GM12878 (cell line): ENCODE data around the gene LCOR. TPM values are rescaled to one million over a fixed set of nuclear protein-coding genes. Genes with fewer than 3 reads are reported as not detected.

Experiments used
- ATAC-seq: fragments of 200-7000 bp; cut with Tn5 transposase; 3 replicates; pipeline ENCODE4 v1.9.1; 2020; ENCODE audit warnings: mild to moderate bottlenecking, moderate library complexity
- BruUV-seq: library from RNA; stranded (reverse); fragments of 400-500 nt; replicated peaks from 2 replicates; lab custom pipeline; 2021; lab: Mats Ljungman, UMichigan
- CTCF ChIA-PET: fragments of 300-600 bp; sonication (Branson Sonifier 250); formaldehyde crosslinking; extraction: SDS; loops from one replicate; lab custom pipeline; 2021; ENCODE audit warnings: inconsistent platforms; lab: Yijun Ruan, JAX
- POLR2A ChIA-PET: fragments of 350-600 bp; formaldehyde crosslinking; extraction: SDS; loops from one replicate; lab custom pipeline; 2021; ENCODE audit warnings: inconsistent platforms; lab: Charles Lee
- RAD21 ChIA-PET: fragments of 300-600 bp; sonication (Branson Sonifier 250); formaldehyde crosslinking; loops from one replicate; lab custom pipeline; 2023; ENCODE audit warnings: antibody characterized with exemption; ENCODE audit not compliant: unreplicated experiment; lab: Charles Lee
- SMC1A ChIA-PET: fragments of 300-600 bp; sonication (Branson Sonifier 250); formaldehyde crosslinking; loops from one replicate; lab custom pipeline; 2023; ENCODE audit not compliant: unreplicated experiment, uncharacterized antibody; lab: Charles Lee
- DNase-seq: peaks from one replicate; pipeline ENCODE4 v3.0.0-alpha.2; 2011; ENCODE audit warnings: low read depth, low spot score
- FAIRE-seq: peaks from 3 replicates; lab custom pipeline; 2011; peaks lifted over from hg19 to GRCh38; lab: Jason Lieb, UNC
- H2AFZ ChIP-seq: 2 replicates; pipeline ENCODE4 v1.6.0; 2011; ENCODE audit warnings: low read depth, low read length, control low read depth; ENCODE audit not compliant: control insufficient read depth
- H3K27ac ChIP-seq: 2 replicates; pipeline ENCODE4 v1.5.1; 2011; ENCODE audit warnings: control low read depth; ENCODE audit not compliant: control insufficient read depth, insufficient read depth
- H3K27me3 ChIP-seq, 2 experiments: replicated peaks in 1 of 2; 2 replicates each; pipeline versions ENCODE4 v1.6.0 to v1.6.1; 2011; ENCODE audit warnings: low read length in 1 of 2; ENCODE audit not compliant: control insufficient read depth in 2 of 2, insufficient read depth in 2 of 2
- H3K36me3 ChIP-seq, 2 experiments: 2 replicates each; pipeline ENCODE4 v1.5.1; 2011; ENCODE audit warnings: low read length in 1 of 2; ENCODE audit not compliant: control insufficient read depth in 2 of 2, insufficient read depth in 2 of 2
- H3K4me1 ChIP-seq: 2 replicates; pipeline ENCODE4 v1.6.1; 2011; ENCODE audit warnings: mild to moderate bottlenecking, low read length, moderate library complexity, mixed read lengths; ENCODE audit not compliant: control insufficient read depth, insufficient read depth
- H3K4me2 ChIP-seq: 2 replicates; pipeline ENCODE4 v1.6.0; 2011; ENCODE audit warnings: control low read depth; ENCODE audit not compliant: control insufficient read depth, insufficient read depth
- H3K4me3 ChIP-seq: fragments of 200-600 bp; sonication (generic); 2 replicates; pipeline ENCODE4 v1.5.1; 2016
- H3K79me2 ChIP-seq: 2 replicates; pipeline ENCODE4 v1.6.0; 2011; ENCODE audit warnings: low read length; ENCODE audit not compliant: control insufficient read depth, insufficient read depth
- H3K9ac ChIP-seq: 2 replicates; pipeline ENCODE4 v1.8.0; 2011; ENCODE audit warnings: low read length, control low read depth, mixed read lengths; ENCODE audit not compliant: control insufficient read depth, insufficient read depth
- H3K9me3 ChIP-seq: replicated peaks from 3 replicates; pipeline ENCODE4 v1.5.1; 2011; ENCODE audit warnings: mild to moderate bottlenecking, low read length; ENCODE audit not compliant: control insufficient read depth, insufficient read depth
- H4K20me1 ChIP-seq: 2 replicates; pipeline ENCODE4 v1.6.0; 2011; ENCODE audit not compliant: control insufficient read depth, insufficient read depth
- CREM ChIP-seq: IDR thresholded peaks from 2 replicates; pipeline ENCODE4 v1.6.1; 2014; ENCODE audit warnings: antibody characterized with exemption, low read depth
- GABPA ChIP-seq: IDR thresholded peaks from 2 replicates; pipeline ENCODE4 v1.6.1; 2014; ENCODE audit warnings: antibody characterized with exemption, low read depth, mild to moderate bottlenecking, inconsistent platforms
- IRF3 ChIP-seq: fragments of 450-650 bp; IDR thresholded peaks from 2 replicates; pipeline ENCODE4 v1.6.1; 2014; ENCODE audit warnings: mild to moderate bottlenecking
- KLF5 ChIP-seq: fragments of 450-650 bp; IDR thresholded peaks from 2 replicates; pipeline ENCODE4 v1.6.1; 2014; ENCODE audit warnings: mild to moderate bottlenecking; ENCODE audit not compliant: partially characterized antibody
- SKIL ChIP-seq: fragments of 450-650 bp; IDR thresholded peaks from 2 replicates; pipeline ENCODE4 v1.6.1; 2017; ENCODE audit warnings: mild to moderate bottlenecking, low read depth, inconsistent platforms; ENCODE audit not compliant: poor library complexity, severe bottlenecking
- WRNIP1 ChIP-seq: IDR thresholded peaks from 2 replicates; pipeline ENCODE4 v1.6.1; 2011; ENCODE audit warnings: low read depth, low read length, improper control_type of control experiment, borderline replicate concordance
- WGBS: methylation state at CpG from one replicate; pipeline ENCODE4 v1.1.6; 2016; ENCODE audit warnings: low lambda C conversion rate; ENCODE audit not compliant: insufficient replicate concordance, insufficient coverage; ENCODE audit errors: missing lambda C conversion rate; 5-methylcytosine and 5-hydroxymethylcytosine counted together
- in situ Hi-C: fragments of 300-500 bp; cut with MboI; formaldehyde crosslinking; loops from 9 replicates; pipeline ENCODE4 v1.14.3; 2018; ENCODE audit warnings: mixed read lengths
- intact Hi-C: fragments of 100-400 bp; cut with micrococcal nuclease; formaldehyde crosslinking; loops from one replicate; pipeline ENCODE4 v1.14.2; 2022; ENCODE audit not compliant: unreplicated experiment
- polyA plus RNA-seq, 11 experiments: library from polyadenylated mRNA; depleted of rRNA in 4 of 11; unstranded in 6 of 11; stranded (reverse) in 5 of 11; fragments of >200 nt; fragmentation: Nextera tagmentation in 4 of 11; fragmentation: Illumina TruSeq in 1 of 11; extraction: Ambion mirVana in 4 of 11; extraction: Trizol in 1 of 11; gene quantifications; 1 replicate in 1 of 11; 2 replicates in 10 of 11; pipeline versions ENCODE4 v1.2.1 to v1.2.3, GENCODE V29; 2011 to 2016; ENCODE audit warnings: inconsistent platforms in 2 of 11, missing spikeins in 2 of 11, low read depth in 1 of 11
- total RNA-seq, 4 experiments: library from RNA; depleted of rRNA in 3 of 4; stranded (reverse); fragments of >200 nt in 3 of 4; fragmentation: Illumina TruSeq in 1 of 4; extraction: Trizol in 1 of 4; gene quantifications; 2 replicates each; pipeline versions ENCODE4 v1.2.1 to v1.2.3, GENCODE V29; 2013 to 2021
- TF ChIP-seq, protein P1 (sequence below): fragments of 450-650 bp; IDR thresholded peaks from 2 replicates; pipeline ENCODE4 v1.6.1; 2016; ENCODE audit warnings: mild to moderate bottlenecking
- TF ChIP-seq, protein P2 (sequence below): fragments of 450-650 bp; IDR thresholded peaks from 2 replicates; pipeline ENCODE4 v1.6.1; 2017; ENCODE audit warnings: borderline replicate concordance

Gene LCOR
- total and polyA plus RNA-seq, 10 of the 15 experiments (the other 5 are each of a cell fraction or from before 2014, with no cell fraction given): 1.6 to 22.0 (median 13.2) TPM

DNA sequence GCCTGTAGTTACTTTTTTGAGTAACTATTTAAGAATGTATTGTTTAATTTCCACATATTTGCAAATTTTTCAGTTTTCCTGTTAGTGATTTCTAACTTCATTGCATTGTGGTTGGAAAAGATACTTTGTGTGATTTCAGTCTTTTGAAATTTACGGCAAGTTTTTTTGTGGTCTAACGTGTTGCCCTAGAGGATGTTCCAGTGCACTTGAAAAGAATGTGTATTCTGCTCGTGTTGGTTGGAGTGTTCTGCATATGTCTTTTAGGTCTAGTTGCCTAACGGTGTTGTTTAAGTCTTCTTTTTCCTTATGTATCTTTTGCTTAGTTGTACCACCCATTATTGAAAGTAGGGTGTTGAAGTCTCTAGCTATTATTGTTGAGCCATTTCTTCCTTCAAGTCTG is 59.7 kb downstream of the LCOR start:
- TF ChIP-seq WRNIP1 (no peak), IRF3 (no peak)
- H3K27me3 ChIP-seq: no peaks in the 10 kb centered on the region
- WGBS: 99% methylated on average over 4 of the region's 4 CpGs
- intact Hi-C loops: no loop called here
- no peak overlapping the region for H2AFZ ChIP-seq
- ChIA-PET RAD21 (no interaction called here), SMC1A (no interaction called here), CTCF (no interaction called here), POLR2A (no interaction called here)
- H3K9ac ChIP-seq: no peak overlapping the region
- DNase-seq: no peak
- H3K36me3 ChIP-seq: peaks cover 2 to 10% of the 10 kb centered on the region in 2 experiments; a peak in 3 of 4 replicates
- FAIRE-seq: no peak
- H3K79me2 ChIP-seq: peaks cover 50% of the 10 kb centered on the region
- H3K27ac ChIP-seq: no peak overlapping the region
- H3K4me1 ChIP-seq: no peaks in the 10 kb centered on the region
- H3K9me3 ChIP-seq: peaks cover 19% of the 10 kb centered on the region
- in situ Hi-C loops: no loop called here
- BruUV-seq: no TSS peak
- H3K4me2 ChIP-seq: no peak overlapping the region
- no peak for ATAC-seq
- H4K20me1 ChIP-seq: no peaks in the 10 kb centered on the region
- no peak overlapping the region for H3K4me3 ChIP-seq

DNA sequence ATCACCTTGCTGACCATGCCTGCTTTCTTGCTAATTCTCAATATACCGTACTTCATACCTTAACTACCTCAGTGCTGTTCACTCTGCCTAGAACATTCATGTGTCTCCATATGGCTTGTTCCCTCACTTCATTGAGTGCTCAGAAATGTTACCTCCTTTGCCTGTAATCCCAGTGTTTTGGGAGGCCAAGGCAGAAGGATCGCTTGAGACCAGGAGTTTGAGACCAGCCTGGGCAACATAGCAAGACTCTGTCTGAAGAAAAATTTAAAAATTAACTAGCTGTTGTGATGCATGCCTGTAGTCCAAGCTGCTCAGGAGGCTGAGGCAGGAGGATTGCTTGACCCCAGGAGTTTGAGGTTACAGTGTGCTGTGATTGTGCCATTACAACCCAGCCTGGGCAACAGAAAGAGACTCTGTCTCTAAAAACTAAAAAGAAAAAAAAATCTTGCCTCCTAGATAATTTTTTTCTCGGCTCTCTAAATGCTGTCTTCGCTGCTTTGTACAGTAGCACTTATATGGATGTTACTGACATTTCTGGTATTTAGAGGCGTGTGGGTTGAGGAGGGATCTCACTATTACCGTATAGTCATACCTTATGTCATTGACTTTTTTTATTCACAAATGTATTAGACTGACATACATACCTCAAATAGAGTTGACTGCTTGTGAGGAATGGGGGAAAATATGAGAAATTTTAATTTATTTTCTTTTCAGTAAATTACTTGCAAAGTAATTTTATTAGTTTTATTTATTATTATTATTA is 63.7 kb downstream of the LCOR start:
- no peak overlapping the region for H2AFZ ChIP-seq
- no TSS peak for BruUV-seq
- intact Hi-C loops: no loop called here
- in situ Hi-C loops: no loop called here
- DNase-seq: no peak
- ChIA-PET RAD21 (interaction anchor here (1.4 kb wide), 1 partner anchor 15 kb away, joined by 3 read pairs; no protein-coding TSS in a partner anchor), POLR2A (interaction anchor here (3.1 kb wide), 1 partner anchor 9 kb away, joined by 9 read pairs; no protein-coding TSS in a partner anchor), CTCF (interaction anchor here (0.6 to 1.7 kb wide), 3 partner anchors 36 to 255 kb away, joined by 3 read pairs; no protein-coding TSS in a partner anchor), SMC1A (interaction anchor here (0.7 to 2.4 kb wide), 3 partner anchors 8 to 129 kb away, joined by 3 to 14 read pairs (median 5); no protein-coding TSS in a partner anchor)
- no peak overlapping the region for H3K4me3 ChIP-seq
- WGBS: 85% methylated on average over 6 of the region's 6 CpGs
- H3K27me3 ChIP-seq: no peaks in the 10 kb centered on the region
- no peak; the same call in 2 of the 3 replicates for ATAC-seq
- no peak overlapping the region for H3K9ac ChIP-seq
- H3K79me2 ChIP-seq: peaks cover 53% of the 10 kb centered on the region
- no peak overlapping the region for H3K4me2 ChIP-seq
- no peaks in the 10 kb centered on the region for H4K20me1 ChIP-seq
- H3K27ac ChIP-seq: no peak overlapping the region
- no peak for FAIRE-seq
- H3K4me1 ChIP-seq: no peaks in the 10 kb centered on the region
- H3K36me3 ChIP-seq: no peaks in the 10 kb centered on the region
- peaks cover 7% of the 10 kb centered on the region for H3K9me3 ChIP-seq
- TF ChIP-seq, protein P1, sequence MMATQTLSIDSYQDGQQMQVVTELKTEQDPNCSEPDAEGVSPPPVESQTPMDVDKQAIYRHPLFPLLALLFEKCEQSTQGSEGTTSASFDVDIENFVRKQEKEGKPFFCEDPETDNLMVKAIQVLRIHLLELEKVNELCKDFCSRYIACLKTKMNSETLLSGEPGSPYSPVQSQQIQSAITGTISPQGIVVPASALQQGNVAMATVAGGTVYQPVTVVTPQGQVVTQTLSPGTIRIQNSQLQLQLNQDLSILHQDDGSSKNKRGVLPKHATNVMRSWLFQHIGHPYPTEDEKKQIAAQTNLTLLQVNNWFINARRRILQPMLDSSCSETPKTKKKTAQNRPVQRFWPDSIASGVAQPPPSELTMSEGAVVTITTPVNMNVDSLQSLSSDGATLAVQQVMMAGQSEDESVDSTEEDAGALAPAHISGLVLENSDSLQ: no peak
- TF ChIP-seq CREM (no peak), SKIL (no peak), KLF5 (no peak), GABPA (no peak)
- TF ChIP-seq, protein P2, sequence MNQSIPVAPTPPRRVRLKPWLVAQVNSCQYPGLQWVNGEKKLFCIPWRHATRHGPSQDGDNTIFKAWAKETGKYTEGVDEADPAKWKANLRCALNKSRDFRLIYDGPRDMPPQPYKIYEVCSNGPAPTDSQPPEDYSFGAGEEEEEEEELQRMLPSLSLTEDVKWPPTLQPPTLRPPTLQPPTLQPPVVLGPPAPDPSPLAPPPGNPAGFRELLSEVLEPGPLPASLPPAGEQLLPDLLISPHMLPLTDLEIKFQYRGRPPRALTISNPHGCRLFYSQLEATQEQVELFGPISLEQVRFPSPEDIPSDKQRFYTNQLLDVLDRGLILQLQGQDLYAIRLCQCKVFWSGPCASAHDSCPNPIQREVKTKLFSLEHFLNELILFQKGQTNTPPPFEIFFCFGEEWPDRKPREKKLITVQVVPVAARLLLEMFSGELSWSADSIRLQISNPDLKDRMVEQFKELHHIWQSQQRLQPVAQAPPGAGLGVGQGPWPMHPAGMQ: no peak
